Activated CD4-positive, alpha-beta T cell treated with anti-CD3 and anti-CD28 coated beads, Interleukin-2, amount 50 U/mL, for 48 hours (primary cell): Measurements from ENCODE around the gene AEBP1.

Source experiments
- DNase-seq, 2 experiments: peaks; one replicate each; pipeline ENCODE4 v3.0.0-alpha.2; 2020

The AEBP1 gene

GRCh38 chr7:44103923-44104859 lies at the start of gene AEBP1:
AEBP1 (plus strand) TSS chr7:44104345; CDS start chr7:44104666, 321 bp downstream.
- DNase-seq: peak in 1 of 2 experiments; percentile 31

- DNase-seq: peak in 1 of 2 experiments; percentile 1
Measured at GRCh38 chr7:44056681-44057080, 47.5 kb upstream of the AEBP1 start.

GRCh38 chr7:44057181-44057848 lies 46.8 kb upstream of the AEBP1 start:
- DNase-seq: peak in 1 of 2 experiments; percentile 1

GRCh38 chr7:44057849-44058758 lies 46.0 kb upstream of the AEBP1 start:
- DNase-seq: peak in 1 of 2 experiments; percentile 1

- DNase-seq: no peak
Measured at GRCh38 chr7:44058759-44059218, 45.4 kb upstream of the AEBP1 start.

GRCh38 chr7:44059219-44060090 lies 44.7 kb upstream of the AEBP1 start:
- DNase-seq: no peak

- no peak for DNase-seq
Measured at GRCh38 chr7:44060091-44060947, 43.8 kb upstream of the AEBP1 start.

GRCh38 chr7:44060948-44061644 lies 43.0 kb upstream of the AEBP1 start:
- DNase-seq: no peak

GRCh38 chr7:44061645-44062179 lies 42.4 kb upstream of the AEBP1 start:
- no peak for DNase-seq

GRCh38 chr7:44062180-44062902 lies 41.8 kb upstream of the AEBP1 start:
- no peak for DNase-seq

GRCh38 chr7:44062903-44063295 lies 41.2 kb upstream of the AEBP1 start:
- DNase-seq: no peak

- no peak for DNase-seq
Measured at GRCh38 chr7:44063547-44063893, 40.6 kb upstream of the AEBP1 start.

- no peak for DNase-seq
Measured at GRCh38 chr7:44063894-44064651, 40.1 kb upstream of the AEBP1 start.

- DNase-seq: peak; percentile 26 to 41
Measured at GRCh38 chr7:44064791-44065430, 39.2 kb upstream of the AEBP1 start.

GRCh38 chr7:44065431-44066110 lies 38.6 kb upstream of the AEBP1 start, which contains the start of gene PGAM2:
PGAM2 (minus strand) TSS chr7:44065567; CDS start chr7:44065529, 38 bp downstream.
- peak; percentile 34 to 36 for DNase-seq

- DNase-seq: no peak
Measured at GRCh38 chr7:44066111-44066460, 38.1 kb upstream of the AEBP1 start.

- no peak for DNase-seq
Measured at GRCh38 chr7:44066494-44067063, 37.6 kb upstream of the AEBP1 start.
